Activated CD4-positive, alpha-beta T cell treated with anti-CD3 and anti-CD28 coated beads, Interleukin-10, Interleukin-2, amounts not matched to agents 100 ng/mL and 50 ng/mL, durations not matched to agents 16 hours and 8 hours (primary cell): ENCODE measurements around the gene NPLOC4.

Source experiments
- DNase-seq: peaks from one replicate; pipeline ENCODE4 v3.0.0-alpha.2; 2020

Gene NPLOC4

GRCh38 chr17:81515530-81516041 lies 121.3 kb downstream of the NPLOC4 start:
- DNase-seq = no peak

GRCh38 chr17:81514739-81515529 lies 122.0 kb downstream of the NPLOC4 start:
- peak; percentile 82 for DNase-seq

DNA sequence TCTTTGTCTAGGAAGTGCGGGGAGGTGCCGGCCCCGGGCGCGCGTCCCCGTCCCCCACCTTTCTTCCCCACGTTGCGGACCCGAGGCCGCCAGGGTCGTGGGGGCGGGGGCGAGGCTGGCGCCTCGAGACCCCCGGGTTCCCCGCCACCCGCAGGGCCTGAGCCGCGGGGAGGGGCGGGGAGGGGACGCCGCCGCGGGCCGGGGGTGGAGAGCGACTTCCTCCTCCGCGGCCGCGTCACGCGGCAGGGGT lies 122.5 kb downstream of the NPLOC4 start:
- DNase-seq = no peak

GRCh38 chr17:81513753-81514488 lies 123.0 kb downstream of the NPLOC4 start:
- peak; percentile 69 for DNase-seq

- DNase-seq = peak; percentile 80
Measured at GRCh38 chr17:81513372-81513752, 123.5 kb downstream of the NPLOC4 start.

DNA sequence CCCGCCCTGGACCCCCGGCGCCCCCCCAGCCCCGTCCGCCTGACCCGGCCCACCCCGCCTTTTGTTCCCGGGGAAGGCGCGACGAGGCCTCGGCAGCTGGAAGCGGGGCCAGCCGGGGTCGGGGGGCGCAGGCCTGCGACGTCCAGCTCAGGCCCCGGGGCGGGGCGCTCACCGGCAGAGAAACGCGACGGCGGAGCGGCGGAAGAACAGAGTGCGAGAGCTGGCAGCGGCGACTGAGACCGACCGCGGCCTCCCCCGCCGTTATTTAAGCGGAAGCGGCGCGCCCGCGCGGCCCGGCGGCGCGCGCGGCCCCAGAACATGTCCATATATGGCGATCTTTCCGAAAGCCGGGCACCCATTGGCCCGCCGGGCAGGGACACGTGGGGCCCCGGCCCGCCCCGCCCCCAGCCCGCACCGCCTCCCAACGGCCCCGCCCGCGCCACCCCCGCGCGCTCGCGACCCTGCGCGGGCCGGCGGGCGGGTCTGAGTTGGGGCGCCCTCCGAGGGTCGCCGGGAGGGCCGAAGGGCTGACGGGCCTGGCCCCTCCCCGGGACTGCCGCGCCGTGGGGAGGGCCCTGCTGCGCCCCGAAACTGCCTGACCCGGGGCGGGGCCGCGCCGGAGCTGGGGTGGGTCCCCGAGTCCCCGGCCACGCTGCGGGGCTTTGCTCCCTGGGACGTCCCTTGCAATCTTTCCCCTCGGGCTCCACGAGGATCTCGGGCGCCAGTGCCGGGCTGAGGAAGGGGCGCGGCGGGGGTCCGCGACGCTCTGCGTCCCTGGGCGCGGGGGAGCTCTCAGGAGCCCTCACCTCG lies 124.1 kb downstream of the NPLOC4 start, which contains the start of gene ACTG1:
ACTG1 (minus strand) TSS at position 238 of the 810 bp plus-strand sequence. CDS start 445 bp downstream, outside the sequence.
- DNase-seq = peak; percentile 97

- DNase-seq = peak; percentile 64
Measured at GRCh38 chr17:81511804-81512561, 124.9 kb downstream of the NPLOC4 start.

DNA sequence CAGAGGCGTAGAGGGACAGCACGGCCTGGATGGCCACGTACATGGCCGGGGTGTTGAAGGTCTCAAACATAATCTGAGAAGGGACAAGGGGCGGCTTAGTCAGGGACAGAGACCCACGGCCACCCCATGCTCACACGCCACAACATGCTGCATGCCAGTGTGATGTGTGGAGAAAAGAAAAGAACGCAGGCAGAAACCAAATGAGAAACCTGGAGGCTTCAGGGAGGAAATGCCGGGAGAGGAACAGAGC lies 125.4 kb downstream of the NPLOC4 start:
- peak; percentile 37 for DNase-seq

DNA sequence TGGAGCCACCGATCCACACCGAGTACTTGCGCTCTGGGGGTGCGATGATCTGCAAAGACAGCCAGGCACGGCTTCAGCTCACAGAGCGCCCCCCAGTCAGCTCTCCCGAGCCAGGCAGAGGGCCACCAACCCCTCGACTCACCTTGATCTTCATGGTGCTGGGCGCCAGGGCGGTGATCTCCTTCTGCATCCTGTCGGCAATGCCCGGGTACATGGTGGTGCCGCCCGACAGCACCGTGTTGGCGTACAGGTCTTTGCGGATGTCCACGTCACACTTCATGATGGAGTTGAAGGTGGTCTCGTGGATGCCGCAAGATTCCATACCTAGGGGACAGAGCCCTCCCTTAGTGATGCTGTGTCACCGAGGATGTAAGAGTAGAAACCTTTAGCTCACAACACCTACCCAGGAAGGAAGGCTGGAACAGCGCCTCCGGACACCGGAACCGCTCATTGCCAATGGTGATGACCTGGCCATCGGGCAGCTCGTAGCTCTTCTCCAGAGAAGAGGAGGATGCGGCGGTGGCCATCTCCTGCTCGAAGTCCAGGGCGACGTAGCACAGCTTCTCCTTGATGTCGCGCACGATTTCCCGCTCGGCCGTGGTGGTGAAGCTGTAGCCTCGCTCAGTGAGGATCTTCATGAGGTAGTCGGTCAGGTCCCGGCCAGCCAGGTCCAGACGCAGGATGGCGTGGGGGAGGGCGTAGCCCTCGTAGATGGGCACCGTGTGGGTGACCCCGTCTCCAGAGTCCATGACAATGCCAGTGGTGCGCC lies 125.9 kb downstream of the NPLOC4 start:
- DNase-seq = peak; percentile 46

DNA sequence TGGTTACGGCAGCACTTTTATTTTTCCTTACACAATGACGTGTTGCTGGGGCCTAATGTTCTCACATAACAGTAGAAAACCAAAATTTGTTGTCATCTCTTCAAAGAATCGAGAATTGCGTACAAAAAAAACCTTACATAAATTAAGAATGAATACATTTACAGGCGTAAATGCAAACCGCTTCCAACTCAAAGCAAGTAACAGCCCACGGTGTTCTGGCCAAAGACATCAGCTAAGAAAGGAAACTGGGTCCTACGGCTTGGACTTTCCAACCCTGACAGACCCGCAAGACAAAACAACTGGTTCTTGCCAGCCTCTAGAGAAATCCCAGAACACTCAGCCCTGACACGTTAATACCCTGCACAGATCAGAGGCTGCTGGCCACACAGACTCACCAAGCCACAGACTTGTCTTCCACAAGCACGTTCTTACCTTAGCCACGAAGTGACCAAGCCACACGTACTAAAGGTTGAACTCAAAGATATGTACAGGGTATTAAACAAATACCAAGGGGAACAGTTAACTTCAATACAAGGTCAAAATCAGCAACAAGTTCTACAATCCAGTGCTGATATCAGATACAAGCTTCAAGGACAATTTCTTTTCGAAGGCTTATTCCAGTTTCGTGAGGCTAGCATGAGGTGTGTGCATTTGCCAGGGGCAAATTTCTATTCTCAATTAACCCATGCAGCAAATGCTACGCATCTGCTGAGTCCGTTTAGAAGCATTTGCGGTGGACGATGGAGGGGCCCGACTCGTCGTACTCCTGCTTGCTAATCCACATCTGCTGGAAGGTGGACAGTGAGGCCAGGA lies 126.7 kb downstream of the NPLOC4 start:
- DNase-seq = peak; percentile 19

DNA sequence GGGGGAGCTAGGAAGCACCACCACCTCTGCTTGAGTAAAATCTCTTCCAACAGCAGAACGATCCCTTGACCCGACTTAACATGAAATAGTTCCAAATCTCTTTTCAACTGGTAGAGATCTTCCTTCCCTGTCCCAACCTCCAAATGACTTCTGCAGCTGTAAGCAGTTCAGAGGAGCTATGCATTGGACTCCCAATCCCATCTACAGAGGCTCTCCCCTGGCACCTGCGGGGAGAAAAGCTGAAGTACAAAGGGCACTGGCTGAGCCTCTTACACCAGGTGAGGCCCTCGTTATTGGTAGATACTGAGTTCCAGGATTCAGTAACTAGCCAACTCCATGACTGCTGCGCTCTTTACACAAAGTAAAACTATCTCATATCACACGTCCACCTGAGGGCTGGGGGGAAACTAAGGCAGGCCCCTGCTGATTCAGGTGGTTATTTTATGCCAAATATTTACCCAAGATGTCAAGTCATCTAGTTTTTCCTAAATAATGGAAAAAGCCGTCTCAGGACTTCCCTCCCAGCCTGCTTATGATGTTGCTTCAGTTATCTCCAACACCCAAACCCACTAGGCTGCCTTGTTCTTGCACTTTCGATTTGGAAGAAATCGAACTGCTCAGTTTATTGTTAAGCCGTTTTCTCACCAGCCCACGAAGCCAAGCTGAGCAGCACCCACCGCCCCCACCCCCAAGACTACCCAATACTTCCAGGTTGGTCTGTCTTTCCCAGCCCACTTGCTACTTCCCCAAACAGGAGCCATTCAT lies 127.5 kb downstream of the NPLOC4 start:
- DNase-seq = peak; percentile 34

DNA sequence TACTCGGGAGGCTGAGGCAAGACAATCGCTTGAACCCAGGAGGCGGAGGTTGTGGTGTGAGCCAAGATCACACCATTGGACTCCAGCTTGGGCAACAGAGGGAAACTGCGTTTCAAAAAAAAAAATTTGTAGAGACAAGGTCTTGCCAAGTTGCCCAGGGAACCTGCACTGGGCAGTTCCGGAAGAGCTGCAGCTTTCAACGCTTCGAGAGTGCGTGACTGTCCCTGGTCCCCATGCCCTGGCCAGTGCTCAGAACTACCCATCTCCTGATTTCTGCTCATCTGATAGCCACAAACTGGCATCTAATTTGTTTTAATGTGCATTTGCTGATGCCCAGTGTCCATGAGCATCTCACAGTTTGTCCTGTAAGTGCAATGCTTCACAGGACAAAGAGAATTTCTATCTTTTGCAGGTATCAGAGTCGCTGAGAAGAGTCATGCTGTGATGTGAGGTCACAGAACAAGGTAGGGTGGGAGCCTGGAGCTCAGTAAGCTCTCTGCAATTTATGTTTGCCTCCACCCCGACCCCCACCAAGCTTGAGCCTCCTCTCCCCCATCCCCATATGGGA lies 128.2 kb downstream of the NPLOC4 start:
- DNase-seq = peak; percentile 54
